ENCODE measurements around the gene MPV17L2. TPM values are rescaled to one million over a fixed set of nuclear protein-coding genes. Genes with fewer than 3 reads are reported as not detected.
"Not testable (repeated sequence)": the region's sequence is repeated elsewhere in the genome, so short reads cannot be mapped to it uniquely, and the experiment has no call there.

Gene MPV17L2
- total RNA-seq, 1 donor, result 4.3 TPM

DNA sequence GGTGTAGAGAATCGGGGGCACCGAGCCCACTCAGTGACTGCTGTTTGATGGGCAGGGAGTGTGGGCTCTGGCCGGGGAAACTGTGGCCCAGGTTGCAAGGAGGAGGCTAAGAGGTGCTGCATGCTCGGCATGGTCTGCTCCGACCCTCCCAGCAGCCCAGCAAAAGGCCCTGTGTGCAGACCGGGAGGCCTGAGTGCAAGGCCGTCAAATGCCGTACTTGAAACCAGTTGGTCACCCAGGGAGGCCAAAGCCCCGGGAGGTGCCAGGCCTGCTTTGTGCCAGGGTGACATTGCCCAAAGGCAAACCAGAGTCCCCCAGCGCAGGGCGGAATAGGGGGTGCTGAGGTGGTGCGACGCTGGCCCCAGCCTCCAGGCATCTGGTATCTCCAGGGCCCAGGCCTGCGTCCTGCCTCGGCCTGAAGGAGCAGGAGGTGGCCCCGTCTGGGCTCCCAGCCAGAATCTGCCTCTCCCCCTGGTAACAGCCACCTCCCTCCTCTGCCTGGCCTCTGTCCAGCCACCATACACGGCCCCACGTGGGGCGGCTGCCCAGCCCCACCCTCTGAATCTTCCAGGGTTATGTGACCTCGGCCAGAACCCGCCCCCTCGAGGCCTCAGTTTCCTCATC lies 36.1 kb upstream of the MPV17L2 start:
- H3K9me3 ChIP-seq (ENCODE audit: low read depth, low read length), result no peaks in the 10 kb centered on the region
- H3K27me3 ChIP-seq (ENCODE audit: insufficient read depth, low read length), result no peaks in the 10 kb centered on the region
- H3K4me1 ChIP-seq (ENCODE audit: insufficient read depth, low read length), result peaks cover 35% of the 10 kb centered on the region
- no peak overlapping the region for H3K4me3 ChIP-seq (ENCODE audit: low read length)

GRCh38 chr19:18157465-18158063 lies 35.5 kb upstream of the MPV17L2 start:
- no peaks in the 10 kb centered on the region for H3K9me3 ChIP-seq (ENCODE audit: low read depth, low read length)
- H3K4me3 ChIP-seq (ENCODE audit: low read length), result no peak overlapping the region
- no peaks in the 10 kb centered on the region for H3K27me3 ChIP-seq (ENCODE audit: insufficient read depth, low read length)
- H3K4me1 ChIP-seq (ENCODE audit: insufficient read depth, low read length), result peaks cover 33% of the 10 kb centered on the region

GRCh38 chr19:18158467-18158866 lies 34.6 kb upstream of the MPV17L2 start:
- no peak overlapping the region for H3K4me3 ChIP-seq (ENCODE audit: low read length)
- H3K9me3 ChIP-seq (ENCODE audit: low read depth, low read length), result no peaks in the 10 kb centered on the region
- peaks cover 32% of the 10 kb centered on the region for H3K4me1 ChIP-seq (ENCODE audit: insufficient read depth, low read length)
- H3K27me3 ChIP-seq (ENCODE audit: insufficient read depth, low read length), result no peaks in the 10 kb centered on the region

DNA sequence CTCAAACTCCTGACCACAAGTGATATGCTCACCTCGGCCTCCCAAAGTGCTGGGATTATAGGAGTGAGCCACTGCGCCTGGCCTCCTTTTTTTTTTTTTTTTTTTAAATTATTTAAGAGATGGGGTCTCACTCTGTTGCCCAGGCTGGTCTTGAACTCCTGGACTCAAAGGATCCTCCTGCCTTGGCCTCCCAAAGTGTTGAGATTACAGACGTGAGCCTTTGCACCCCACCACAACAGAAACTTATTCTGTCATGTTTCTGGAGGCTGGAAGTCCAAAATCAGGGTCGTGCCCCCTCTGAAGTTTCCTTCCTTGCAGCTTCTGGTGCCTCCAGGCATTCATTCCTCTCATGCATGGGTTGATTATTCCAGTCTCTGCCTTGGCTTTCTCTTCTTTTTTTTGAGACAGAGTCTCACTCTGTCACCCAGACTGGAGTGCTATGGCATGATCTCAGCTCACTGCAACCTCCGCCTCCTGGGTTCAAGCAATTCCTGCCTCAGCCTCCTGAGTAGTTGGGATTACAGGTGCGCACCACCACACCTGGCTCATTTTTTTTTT lies 33.9 kb upstream of the MPV17L2 start:
- not testable (repeated sequence) for H3K27me3 ChIP-seq (ENCODE audit: insufficient read depth, low read length); H3K9me3 ChIP-seq (ENCODE audit: low read depth, low read length); H3K4me3 ChIP-seq (ENCODE audit: low read length)
- H3K4me1 ChIP-seq (ENCODE audit: insufficient read depth, low read length), result peaks cover 25% of the 10 kb centered on the region

GRCh38 chr19:18159810-18160209 lies 33.2 kb upstream of the MPV17L2 start:
- Histone ChIP-seq H3K27me3 (ENCODE audit: insufficient read depth, low read length) (no peaks in the 10 kb centered on the region), H3K4me1 (ENCODE audit: insufficient read depth, low read length) (peaks cover 21% of the 10 kb centered on the region), H3K4me3 (ENCODE audit: low read length) (no peak overlapping the region), H3K9me3 (ENCODE audit: low read depth, low read length) (no peaks in the 10 kb centered on the region)

DNA sequence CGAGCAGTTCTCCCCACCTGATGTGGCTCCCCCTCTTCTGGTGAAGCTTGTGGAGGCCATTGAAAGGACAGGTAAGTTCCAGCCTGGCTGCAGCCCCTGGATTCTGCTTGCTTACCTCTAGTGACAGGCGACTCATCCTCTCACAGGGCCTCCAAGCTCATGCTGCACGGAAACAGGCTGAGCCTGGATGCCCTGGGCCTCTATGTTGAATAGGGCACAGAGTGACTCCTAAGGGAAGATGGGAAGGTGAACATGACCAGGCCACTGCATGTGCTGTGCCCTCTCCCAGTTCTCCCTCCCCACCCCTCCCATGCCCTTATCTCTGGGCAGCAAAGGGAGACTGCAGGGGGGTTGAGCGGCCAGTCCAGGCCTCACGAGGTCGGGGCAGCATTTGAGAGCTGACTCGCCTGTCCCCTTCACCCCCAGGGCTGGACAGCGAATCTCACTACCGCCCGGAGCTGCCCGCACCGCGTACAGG lies 32.5 kb upstream of the MPV17L2 start:
- Histone ChIP-seq H3K4me1 (ENCODE audit: insufficient read depth, low read length) (peaks cover 21% of the 10 kb centered on the region), H3K9me3 (ENCODE audit: low read depth, low read length) (no peaks in the 10 kb centered on the region), H3K4me3 (ENCODE audit: low read length) (no peak overlapping the region)

DNA sequence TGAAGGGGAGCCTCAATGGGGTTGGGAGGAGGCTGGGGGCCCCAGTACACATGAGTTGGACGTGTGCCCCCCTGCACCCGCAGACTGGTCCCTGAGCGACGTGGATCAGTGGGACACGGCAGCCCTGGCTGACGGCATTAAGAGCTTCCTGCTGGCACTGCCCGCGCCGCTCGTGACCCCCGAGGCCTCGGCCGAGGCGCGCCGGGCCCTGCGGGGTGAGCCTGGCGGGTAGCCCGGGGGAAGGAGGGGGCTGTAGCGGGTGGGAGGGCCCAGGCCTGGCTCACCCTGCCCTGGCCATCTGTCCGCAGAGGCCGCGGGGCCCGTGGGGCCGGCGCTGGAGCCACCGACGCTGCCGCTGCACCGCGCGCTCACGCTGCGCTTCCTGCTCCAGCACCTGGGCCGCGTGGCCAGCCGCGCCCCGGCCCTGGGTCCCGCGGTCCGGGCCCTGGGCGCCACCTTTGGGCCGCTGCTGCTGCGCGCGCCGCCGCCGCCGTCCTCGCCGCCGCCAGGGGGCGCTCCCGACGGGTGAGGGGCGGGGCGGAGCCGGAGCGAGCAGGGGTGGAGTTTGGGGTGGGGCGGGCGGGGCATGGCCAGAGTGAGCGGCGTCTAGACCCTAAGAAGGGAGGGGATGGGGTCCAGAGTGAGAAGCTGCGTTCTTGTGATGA lies 31.9 kb upstream of the MPV17L2 start:
- H3K9me3 ChIP-seq (ENCODE audit: low read depth, low read length), result no peaks in the 10 kb centered on the region
- no peaks in the 10 kb centered on the region for H3K27me3 ChIP-seq (ENCODE audit: insufficient read depth, low read length)
- H3K4me1 ChIP-seq (ENCODE audit: insufficient read depth, low read length), result peaks cover 21% of the 10 kb centered on the region
- H3K4me3 ChIP-seq (ENCODE audit: low read length), result no peak overlapping the region

More for the DNA sequence above, 32.5 kb upstream of the MPV17L2 start:
- H3K27me3 ChIP-seq (ENCODE audit: insufficient read depth, low read length), result no peaks in the 10 kb centered on the region

- Histone ChIP-seq H3K4me3 (ENCODE audit: low read length) (no peak overlapping the region), H3K4me1 (ENCODE audit: insufficient read depth, low read length) (peaks cover 21% of the 10 kb centered on the region), H3K9me3 (ENCODE audit: low read depth, low read length) (no peaks in the 10 kb centered on the region), H3K27me3 (ENCODE audit: insufficient read depth, low read length) (no peaks in the 10 kb centered on the region)
Measured at GRCh38 chr19:18161636-18162002, 31.4 kb upstream of the MPV17L2 start.

GRCh38 chr19:18164072-18164471 lies 28.9 kb upstream of the MPV17L2 start:
- Histone ChIP-seq H3K4me3 (ENCODE audit: low read length) (no peak overlapping the region), H3K4me1 (ENCODE audit: insufficient read depth, low read length) (peaks cover 28% of the 10 kb centered on the region), H3K27me3 (ENCODE audit: insufficient read depth, low read length) (no peaks in the 10 kb centered on the region), H3K9me3 (ENCODE audit: low read depth, low read length) (no peaks in the 10 kb centered on the region)

DNA sequence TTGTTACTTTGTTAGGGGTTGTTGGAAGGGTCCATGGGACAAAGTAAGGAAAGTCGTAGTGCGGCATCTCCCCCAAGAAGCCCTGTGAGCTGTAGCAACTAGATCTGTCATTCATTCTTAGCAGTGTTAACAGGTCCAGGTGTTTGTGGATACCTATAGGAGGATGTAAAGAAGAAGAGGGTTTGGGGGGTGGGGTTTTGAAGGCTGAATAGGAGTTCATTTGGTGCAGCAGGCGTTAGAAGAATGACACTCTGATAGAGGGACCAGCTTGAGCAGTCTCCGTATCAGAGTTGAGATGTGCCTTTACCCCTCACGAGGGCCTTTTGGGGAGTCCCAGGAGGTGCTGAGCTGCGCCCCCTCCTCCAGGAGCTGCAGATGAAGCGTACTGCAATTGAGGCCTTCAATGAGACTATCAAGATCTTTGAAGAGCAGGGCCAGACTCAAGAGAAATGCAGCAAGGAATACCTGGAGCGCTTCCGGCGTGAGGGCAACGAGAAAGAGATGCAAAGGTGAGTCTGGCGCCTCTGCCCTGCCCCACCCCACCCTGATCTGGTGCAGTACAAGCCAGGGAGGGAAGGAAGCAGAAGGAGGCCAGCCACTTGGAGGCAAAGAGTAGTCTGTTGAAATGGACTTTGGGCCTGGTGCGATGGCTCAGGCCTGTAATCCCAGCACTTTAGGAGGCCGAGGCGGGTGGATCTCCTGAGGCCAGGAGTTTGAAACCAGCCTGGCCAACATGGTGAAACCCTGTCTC lies 27.0 kb upstream of the MPV17L2 start:
- H3K4me3 ChIP-seq (ENCODE audit: low read length), result no peak overlapping the region
- no peaks in the 10 kb centered on the region for H3K9me3 ChIP-seq (ENCODE audit: low read depth, low read length)
- no peaks in the 10 kb centered on the region for H3K27me3 ChIP-seq (ENCODE audit: insufficient read depth, low read length)
- H3K4me1 ChIP-seq (ENCODE audit: insufficient read depth, low read length), result peaks cover 37% of the 10 kb centered on the region

DNA sequence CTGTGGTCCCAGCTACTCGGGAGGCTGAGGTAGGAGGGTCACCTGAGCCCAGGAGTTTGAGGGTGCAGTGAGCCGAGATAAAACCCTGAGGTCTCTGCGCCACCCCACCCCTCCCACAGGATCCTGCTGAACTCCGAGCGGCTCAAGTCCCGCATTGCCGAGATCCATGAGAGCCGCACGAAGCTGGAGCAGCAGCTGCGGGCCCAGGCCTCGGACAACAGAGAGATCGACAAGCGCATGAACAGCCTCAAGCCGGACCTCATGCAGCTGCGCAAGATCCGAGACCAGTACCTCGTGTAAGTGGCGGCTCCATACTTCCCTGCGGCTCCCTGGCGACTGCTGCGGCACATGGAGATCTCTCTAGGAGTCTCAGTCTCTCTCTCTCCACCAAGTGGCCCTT lies 26.0 kb upstream of the MPV17L2 start:
- Histone ChIP-seq H3K4me3 (ENCODE audit: low read length) (no peak overlapping the region), H3K9me3 (ENCODE audit: low read depth, low read length) (no peaks in the 10 kb centered on the region), H3K4me1 (ENCODE audit: insufficient read depth, low read length) (peaks cover 41% of the 10 kb centered on the region), H3K27me3 (ENCODE audit: insufficient read depth, low read length) (no peaks in the 10 kb centered on the region)

GRCh38 chr19:18167975-18168645 lies 24.9 kb upstream of the MPV17L2 start:
- Histone ChIP-seq H3K4me3 (ENCODE audit: low read length) (no peak overlapping the region), H3K9me3 (ENCODE audit: low read depth, low read length) (no peaks in the 10 kb centered on the region), H3K4me1 (ENCODE audit: insufficient read depth, low read length) (peaks cover 52% of the 10 kb centered on the region), H3K27me3 (ENCODE audit: insufficient read depth, low read length) (no peaks in the 10 kb centered on the region)

GRCh38 chr19:18168673-18169381 lies 24.2 kb upstream of the MPV17L2 start:
- H3K27me3 ChIP-seq (ENCODE audit: insufficient read depth, low read length), result no peaks in the 10 kb centered on the region
- no peak overlapping the region for H3K4me3 ChIP-seq (ENCODE audit: low read length)
- peaks cover 57% of the 10 kb centered on the region for H3K4me1 ChIP-seq (ENCODE audit: insufficient read depth, low read length)

DNA sequence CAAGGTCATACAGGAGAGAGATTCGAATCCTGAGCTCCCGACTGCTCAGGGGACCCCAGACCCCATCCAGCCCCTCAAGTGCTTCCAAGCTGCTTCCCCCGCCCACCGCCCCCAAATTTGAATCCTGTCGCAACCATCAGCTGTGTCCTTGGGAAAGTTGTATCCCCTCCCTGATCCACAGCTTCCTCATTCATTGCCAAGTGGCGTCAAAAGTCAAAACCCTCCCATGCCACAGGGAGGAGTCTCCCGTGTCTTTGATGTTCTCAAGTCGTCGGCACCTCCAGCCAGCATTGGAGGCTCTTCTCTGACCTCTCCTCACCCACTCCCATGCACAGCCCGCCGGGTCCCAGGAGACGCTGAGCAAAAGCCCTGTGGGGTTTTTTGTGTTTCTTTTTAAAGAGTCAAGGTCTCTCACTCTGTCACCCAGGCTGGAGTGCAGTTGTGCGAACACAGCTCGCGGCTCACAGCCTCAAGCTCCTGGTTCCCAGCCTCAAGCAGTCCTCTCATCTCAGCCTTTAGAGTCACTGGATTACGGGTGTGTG lies 22.2 kb upstream of the MPV17L2 start:
- Histone ChIP-seq H3K27me3 (ENCODE audit: insufficient read depth, low read length) (no peaks in the 10 kb centered on the region), H3K4me3 (ENCODE audit: low read length) (no peak overlapping the region), H3K4me1 (ENCODE audit: insufficient read depth, low read length) (peaks cover 74% of the 10 kb centered on the region), H3K9me3 (ENCODE audit: low read depth, low read length) (no peaks in the 10 kb centered on the region)

More at GRCh38 chr19:18168673-18169381, 24.2 kb upstream of the MPV17L2 start:
- H3K9me3 ChIP-seq (ENCODE audit: low read depth, low read length), result no peaks in the 10 kb centered on the region

Measured in mononuclear cell (primary cell).